SK-N-SH (cell line): ENCODE data around the gene TUBA1B. TPM values are rescaled to one million over a fixed set of nuclear protein-coding genes. Genes with fewer than 3 reads are reported as not detected.
"Not testable (repeated sequence)": the region's sequence is repeated elsewhere in the genome, so short reads cannot be mapped to it uniquely, and the experiment has no call there.

Source experiments
- CTCF ChIA-PET: fragments of 300-600, 350-600 bp; formaldehyde crosslinking; extraction: SDS; loops from one replicate; lab custom pipeline; 2021; lab: Yijun Ruan, JAX
- POLR2A ChIA-PET: fragments of 350-600 bp; sonication (Branson Sonifier 250); formaldehyde crosslinking; extraction: SDS; loops from one replicate; lab custom pipeline; 2020; ENCODE audit warnings: antibody characterized with exemption, inconsistent platforms; lab: Yijun Ruan, JAX
- DNase-seq: peaks from one replicate; pipeline ENCODE4 v3.0.0; 2012
- H2AFZ ChIP-seq: fragments of 200-600 bp; sonication (generic); 2 replicates; pipeline ENCODE4 v1.8.1; 2016; ENCODE audit warnings: antibody characterized with exemption, mild to moderate bottlenecking, low read depth
- H3F3A ChIP-seq: fragments of 200-600 bp; sonication (generic); replicated peaks from 2 replicates; pipeline ENCODE3; 2016; ENCODE audit warnings: antibody characterized with exemption, mild to moderate bottlenecking; ENCODE audit not compliant: insufficient read depth
- H3K27ac ChIP-seq, 2 experiments: fragments of 200-500 bp in 1 of 2; fragments of 200-600 bp in 1 of 2; sonication (Bioruptor generic) in 1 of 2; sonication (generic), shearing (Covaris generic) in 1 of 2; 2 replicates each; pipeline versions ENCODE4 v1.5.1 to v1.6.1; 2014 to 2016; ENCODE audit warnings: low read depth in 2 of 2, inconsistent platforms in 1 of 2, low read length in 1 of 2, mild to moderate bottlenecking in 1 of 2, mixed read lengths in 1 of 2
- H3K27me3 ChIP-seq: fragments of 200-600 bp; sonication (generic), shearing (Covaris generic); 2 replicates; pipeline ENCODE4 v1.6.1; 2016; ENCODE audit warnings: mixed run types; ENCODE audit not compliant: insufficient read depth
- H3K36me3 ChIP-seq, 2 experiments: fragments of 200-500 bp in 1 of 2; fragments of 200-600 bp in 1 of 2; sonication (Bioruptor generic) in 1 of 2; sonication (generic) in 1 of 2; replicated peaks in 1 of 2; 2 replicates each; pipeline versions ENCODE3 to v1.5.1; 2014 to 2016; ENCODE audit warnings: low read length in 1 of 2, mild to moderate bottlenecking in 1 of 2; ENCODE audit not compliant: insufficient read depth in 2 of 2, control insufficient read depth in 1 of 2
- H3K4me1 ChIP-seq, 2 experiments: fragments of 200-500 bp in 1 of 2; fragments of 200-600 bp in 1 of 2; sonication (Bioruptor generic) in 1 of 2; sonication (generic), shearing (Covaris generic) in 1 of 2; 2 replicates each; pipeline versions ENCODE4 v1.5.1 to v1.6.1; 2014 to 2016; ENCODE audit warnings: low read depth in 1 of 2, low read length in 1 of 2, mixed run types in 1 of 2; ENCODE audit not compliant: insufficient read depth in 2 of 2, control insufficient read depth in 1 of 2
- H3K4me2 ChIP-seq: fragments of 200-600 bp; sonication (generic), shearing (Covaris generic); 2 replicates; pipeline ENCODE4 v1.6.1; 2017; ENCODE audit warnings: mixed run types
- H3K4me3 ChIP-seq, 2 experiments: fragments of 200-500 bp in 1 of 2; fragments of 200-600 bp in 1 of 2; sonication (Bioruptor generic) in 1 of 2; sonication (generic), shearing (Covaris generic) in 1 of 2; 2 replicates each; pipeline versions ENCODE4 v1.5.1 to v1.8.1; 2014 to 2016; ENCODE audit warnings: low read depth in 2 of 2, inconsistent platforms in 1 of 2, low read length in 1 of 2, mild to moderate bottlenecking in 1 of 2, mixed read lengths in 1 of 2, moderate library complexity in 1 of 2
- H3K79me2 ChIP-seq: fragments of 200-600 bp; sonication (generic); 2 replicates; pipeline ENCODE4 v1.8.1; 2017; ENCODE audit warnings: mild to moderate bottlenecking; ENCODE audit not compliant: insufficient read depth
- H3K9ac ChIP-seq: fragments of 200-600 bp; sonication (generic); 2 replicates; pipeline ENCODE4 v1.6.1; 2017; ENCODE audit warnings: mixed run types
- H3K9me2 ChIP-seq: fragments of 200-600 bp; sonication (generic); 2 replicates; pipeline ENCODE4 v1.6.1; 2017; ENCODE audit warnings: mixed run types
- H3K9me3 ChIP-seq: fragments of 200-600 bp; sonication (generic); 2 replicates; pipeline ENCODE4 v1.6.1; 2017; ENCODE audit warnings: mixed run types, mild to moderate bottlenecking, moderate library complexity
- H4K20me1 ChIP-seq: fragments of 200-600 bp; sonication (generic); 2 replicates; pipeline ENCODE4 v1.6.1; 2017; ENCODE audit warnings: mild to moderate bottlenecking, mixed run types; ENCODE audit not compliant: insufficient read depth
- CHD2 ChIP-seq: fragments of 150-350 bp; IDR thresholded peaks from 2 replicates; pipeline ENCODE4 v1.6.1; 2018; ENCODE audit warnings: low read length; ENCODE audit not compliant: partially characterized antibody
- CTCF ChIP-seq: fragments of 200-600 bp; sonication (generic); IDR thresholded peaks from 2 replicates; pipeline ENCODE4 v1.6.1; 2017; ENCODE audit warnings: antibody characterized with exemption, mild to moderate bottlenecking, moderate library complexity
- ELF1 ChIP-seq: IDR thresholded peaks from 2 replicates; pipeline ENCODE4 v1.4.0; 2012
- EZH2phosphoT487 ChIP-seq: fragments of 200-600 bp; sonication (generic); IDR thresholded peaks from 2 replicates; pipeline ENCODE4 v1.6.1; 2017; ENCODE audit warnings: low read depth, mixed run types, mild to moderate bottlenecking, antibody characterized with exemption, moderate library complexity, borderline replicate concordance
- FOXM1 ChIP-seq: IDR thresholded peaks from 2 replicates; pipeline ENCODE4 v1.4.0; 2012; ENCODE audit warnings: low read depth, mild to moderate bottlenecking
- GABPA ChIP-seq: IDR thresholded peaks from 2 replicates; pipeline ENCODE4 v1.4.0; 2012; ENCODE audit warnings: low read depth, mild to moderate bottlenecking
- GATA2 ChIP-seq: sonication (generic); formaldehyde crosslinking; IDR thresholded peaks from 2 replicates; pipeline ENCODE4 v1.5.0; 2020; ENCODE audit warnings: mild to moderate bottlenecking, missing genetic modification reagents
- IRF3 ChIP-seq: fragments of 150-350 bp; IDR thresholded peaks from 2 replicates; pipeline ENCODE4 v1.6.1; 2016; ENCODE audit warnings: mild to moderate bottlenecking, low read depth, low read length
- JUND ChIP-seq: IDR thresholded peaks from 2 replicates; pipeline ENCODE4 v1.4.0; 2012
- NFIC ChIP-seq: IDR thresholded peaks from 2 replicates; pipeline ENCODE4 v1.4.0; 2012; ENCODE audit warnings: borderline replicate concordance
- RAD21 ChIP-seq: IDR thresholded peaks from 2 replicates; pipeline ENCODE4 v1.6.1; 2012; ENCODE audit warnings: mild to moderate bottlenecking, low read length
- RCOR1 ChIP-seq: fragments of 150-350 bp; IDR thresholded peaks from 2 replicates; pipeline ENCODE4 v1.6.1; 2017; ENCODE audit warnings: antibody characterized with exemption, low read length
- REST ChIP-seq: IDR thresholded peaks from 2 replicates; pipeline ENCODE4 v1.6.1; 2012; ENCODE audit warnings: mild to moderate bottlenecking, low read depth, low read length, moderate library complexity
- RXRA ChIP-seq: IDR thresholded peaks from 2 replicates; pipeline ENCODE4 v1.4.0; 2012; ENCODE audit warnings: low read depth, mild to moderate bottlenecking, borderline replicate concordance
- SIN3A ChIP-seq: IDR thresholded peaks from 2 replicates; pipeline ENCODE4 v1.6.1; 2012; ENCODE audit warnings: low read depth, mild to moderate bottlenecking, low read length, moderate library complexity, borderline replicate concordance
- TAF1 ChIP-seq: IDR thresholded peaks from 2 replicates; pipeline ENCODE4 v1.6.1; 2012; ENCODE audit warnings: low read depth, mild to moderate bottlenecking, low read length, moderate library complexity, borderline replicate concordance
- TCF12 ChIP-seq: IDR thresholded peaks from 2 replicates; pipeline ENCODE4 v1.4.0; 2012
- USF2 ChIP-seq: fragments of 150-350 bp; IDR thresholded peaks from 2 replicates; pipeline ENCODE4 v1.6.1; 2017; ENCODE audit warnings: antibody characterized with exemption, low read length, low read depth, borderline replicate concordance
- ZBTB33 ChIP-seq: IDR thresholded peaks from 2 replicates; pipeline ENCODE4 v1.4.0; 2012; ENCODE audit warnings: low read depth, borderline replicate concordance
- WGBS: methylation state at CpG from one replicate; pipeline ENCODE4 v1.1.6; 2017; ENCODE audit warnings: low lambda C conversion rate; 5-methylcytosine and 5-hydroxymethylcytosine counted together
- polyA plus RNA-seq, 3 experiments: library from polyadenylated mRNA; depleted of rRNA; stranded (reverse); fragments of >200 nt; gene quantifications; 2 replicates each; pipeline ENCODE4 v1.2.3, GENCODE V29; 2012

TUBA1B gene
- polyA plus RNA-seq, 1 of the 3 experiments (the other 2 are of a cell fraction), result 2,454 TPM

GRCh38 chr12:49165114-49165513, 33.9 kb upstream of the TUBA1B start:
- Histone ChIP-seq H3K4me3 (no peak overlapping the region), H3K79me2 (no peaks in the 10 kb centered on the region), H4K20me1 (no peaks in the 10 kb centered on the region), H3K4me2 (no peak overlapping the region), H3K36me3 (no peaks in the 10 kb centered on the region), H3F3A (peaks cover 3% of the 10 kb centered on the region), H2AFZ (no peak overlapping the region), H3K27ac (no peak overlapping the region), H3K4me1 (no peaks in the 10 kb centered on the region), H3K9ac (no peak overlapping the region), H3K9me3 (no peaks in the 10 kb centered on the region), H3K9me2 (no peaks in the 10 kb centered on the region), H3K27me3 (no peaks in the 10 kb centered on the region)
- ChIA-PET POLR2A (no interaction called here), CTCF (no interaction called here)
- 87% methylated on average over 2 of the region's 2 CpGs for WGBS
- DNase-seq, result no peak
- no peak for TF ChIP-seq CHD2
- no peak for TF ChIP-seq GATA2 (CRISPR knock-in tag)
- TF ChIP-seq RCOR1, result no peak
- TF ChIP-seq RXRA, result no peak
- no peak for TF ChIP-seq CTCF
- no peak for TF ChIP-seq ELF1
- no peak for TF ChIP-seq RAD21
- no peak for TF ChIP-seq REST
- no peak for TF ChIP-seq NFIC
- TF ChIP-seq ZBTB33, result no peak
- no peak for TF ChIP-seq JUND
- no peak for TF ChIP-seq SIN3A
- no peak for TF ChIP-seq TCF12
- TF ChIP-seq TAF1, result no peak
- TF ChIP-seq EZH2phosphoT487, result no peak
- TF ChIP-seq USF2, result no peak
- TF ChIP-seq GABPA, result no peak
- TF ChIP-seq FOXM1, result no peak
- TF ChIP-seq IRF3, result no peak

- 88% methylated on average over 4 of the region's 4 CpGs for WGBS
- H3K4me3 ChIP-seq, H3K27me3 ChIP-seq, DNase-seq, H3K4me2 ChIP-seq, H2AFZ ChIP-seq, H3K36me3 ChIP-seq, H4K20me1 ChIP-seq, H3K79me2 ChIP-seq, H3K27ac ChIP-seq, H3K4me1 ChIP-seq, H3K9me2 ChIP-seq, H3K9ac ChIP-seq, POLR2A ChIA-PET, H3F3A ChIP-seq, H3K9me3 ChIP-seq: not testable (repeated sequence)
- CTCF ChIA-PET, result interaction anchor here (0.6 to 1.0 kb wide), 3 partner anchors 9 to 183 kb away, joined by 3 read pairs; partner anchors contain the start of gene WNT1
These were observed 30.7 kb upstream of the TUBA1B start for GRCh38 chr12:49161901-49162300.
